Mesothelial cell of epicardium (in vitro differentiated cells): ENCODE measurements around the gene CTBP1. TPM values are rescaled to one million over a fixed set of nuclear protein-coding genes. Genes with fewer than 3 reads are reported as not detected.
A peak's percentile ranks its signal among the peaks of the same experiment; 100 is the strongest.

Experiments
- DNase-seq, 2 experiments: peaks; one replicate each; pipeline ENCODE4 v3.0.0; 2021; ENCODE audit warnings: low spot score in 2 of 2; ENCODE audit not compliant: unreplicated experiment in 2 of 2
- H3K27ac Mint-ChIP-seq: 2 replicates; pipeline ENCODE4 v1.8.0; 2021; ENCODE audit warnings: mixed read lengths
- H3K27me3 Mint-ChIP-seq: 2 replicates; pipeline ENCODE4 v1.8.0; 2021; ENCODE audit warnings: low read depth, mixed read lengths
- H3K36me3 Mint-ChIP-seq: 2 replicates; pipeline ENCODE4 v1.8.0; 2021; ENCODE audit warnings: mixed read lengths
- H3K4me1 Mint-ChIP-seq: 2 replicates; pipeline ENCODE4 v1.8.0; 2021; ENCODE audit warnings: mixed read lengths
- H3K4me3 Mint-ChIP-seq: 2 replicates; pipeline ENCODE4 v1.8.0; 2021; ENCODE audit warnings: mild to moderate bottlenecking, moderate library complexity, mixed read lengths
- H3K9me3 Mint-ChIP-seq: 2 replicates; pipeline ENCODE4 v1.8.0; 2021; ENCODE audit warnings: mixed read lengths
- total RNA-seq: library from RNA; stranded (reverse); gene quantifications from 3 replicates; pipeline ENCODE4 v1.2.1, GENCODE V29; 2021
- TF ChIP-seq, protein P1 (sequence below): fragments of 200-600 bp; sonication (generic); IDR thresholded peaks from one replicate; pipeline ENCODE4 v1.5.0; 2021; ENCODE audit warnings: antibody characterized with exemption; ENCODE audit not compliant: unreplicated experiment

CTBP1 gene
- total RNA-seq, 1 donor from 2014 or later = 194 TPM

DNA sequence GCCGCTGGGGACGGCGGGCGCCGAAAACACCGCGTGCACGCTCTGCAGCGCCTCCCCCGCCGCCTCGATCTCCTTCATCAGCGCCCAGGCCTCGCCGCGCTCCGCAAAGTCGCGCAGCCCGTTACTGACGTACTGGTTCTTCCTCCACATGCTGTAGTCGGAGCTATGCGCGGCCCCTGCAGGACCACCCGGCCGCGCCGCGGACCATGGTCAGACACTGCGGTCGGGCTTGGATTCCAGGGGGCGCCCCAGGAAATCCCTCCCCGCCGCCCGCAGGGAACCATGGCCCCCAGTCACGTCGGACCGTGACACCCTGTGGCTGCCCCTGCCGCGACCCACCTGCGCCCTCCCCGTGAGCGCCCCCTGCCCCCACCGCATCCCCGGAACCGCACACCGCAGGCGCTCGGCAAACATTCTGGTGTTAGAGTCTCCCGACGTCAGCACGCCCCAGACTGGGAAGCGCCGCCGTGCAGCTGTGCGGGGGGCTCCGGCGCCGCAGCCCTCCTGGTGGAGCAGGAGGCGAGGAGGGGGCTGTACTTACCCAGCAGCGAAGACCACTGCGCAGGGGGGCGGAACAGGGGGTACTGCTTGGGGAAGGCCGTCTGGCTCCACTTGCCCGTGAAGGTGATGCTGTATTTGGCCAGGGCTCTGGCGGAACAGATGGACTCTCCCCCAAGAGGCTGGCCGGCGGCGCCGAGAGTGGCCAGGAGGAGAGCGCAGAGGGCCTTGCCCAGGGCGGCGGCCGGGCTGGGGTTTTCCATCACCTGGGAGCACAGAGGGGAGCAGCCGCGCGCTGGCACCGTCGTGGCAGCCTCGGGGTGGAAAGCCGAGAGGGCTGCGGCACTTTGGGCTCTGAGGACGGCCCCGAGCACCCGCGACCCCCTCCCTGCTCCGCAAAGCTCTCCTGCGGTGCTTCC is 77.4 kb downstream of the CTBP1 start:
- peaks cover 85% of the 10 kb centered on the region for H3K27me3 Mint-ChIP-seq
- H3K9me3 Mint-ChIP-seq = no peaks in the 10 kb centered on the region
- peak overlapping the region; percentile 58 for H3K4me3 Mint-ChIP-seq
- TF ChIP-seq, protein P1, sequence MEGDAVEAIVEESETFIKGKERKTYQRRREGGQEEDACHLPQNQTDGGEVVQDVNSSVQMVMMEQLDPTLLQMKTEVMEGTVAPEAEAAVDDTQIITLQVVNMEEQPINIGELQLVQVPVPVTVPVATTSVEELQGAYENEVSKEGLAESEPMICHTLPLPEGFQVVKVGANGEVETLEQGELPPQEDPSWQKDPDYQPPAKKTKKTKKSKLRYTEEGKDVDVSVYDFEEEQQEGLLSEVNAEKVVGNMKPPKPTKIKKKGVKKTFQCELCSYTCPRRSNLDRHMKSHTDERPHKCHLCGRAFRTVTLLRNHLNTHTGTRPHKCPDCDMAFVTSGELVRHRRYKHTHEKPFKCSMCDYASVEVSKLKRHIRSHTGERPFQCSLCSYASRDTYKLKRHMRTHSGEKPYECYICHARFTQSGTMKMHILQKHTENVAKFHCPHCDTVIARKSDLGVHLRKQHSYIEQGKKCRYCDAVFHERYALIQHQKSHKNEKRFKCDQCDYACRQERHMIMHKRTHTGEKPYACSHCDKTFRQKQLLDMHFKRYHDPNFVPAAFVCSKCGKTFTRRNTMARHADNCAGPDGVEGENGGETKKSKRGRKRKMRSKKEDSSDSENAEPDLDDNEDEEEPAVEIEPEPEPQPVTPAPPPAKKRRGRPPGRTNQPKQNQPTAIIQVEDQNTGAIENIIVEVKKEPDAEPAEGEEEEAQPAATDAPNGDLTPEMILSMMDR = no peak
- no peak for DNase-seq
- H3K4me1 Mint-ChIP-seq = peaks cover 11% of the 10 kb centered on the region
- peaks cover 1% of the 10 kb centered on the region for H3K36me3 Mint-ChIP-seq
- H3K27ac Mint-ChIP-seq = no peak overlapping the region

DNA sequence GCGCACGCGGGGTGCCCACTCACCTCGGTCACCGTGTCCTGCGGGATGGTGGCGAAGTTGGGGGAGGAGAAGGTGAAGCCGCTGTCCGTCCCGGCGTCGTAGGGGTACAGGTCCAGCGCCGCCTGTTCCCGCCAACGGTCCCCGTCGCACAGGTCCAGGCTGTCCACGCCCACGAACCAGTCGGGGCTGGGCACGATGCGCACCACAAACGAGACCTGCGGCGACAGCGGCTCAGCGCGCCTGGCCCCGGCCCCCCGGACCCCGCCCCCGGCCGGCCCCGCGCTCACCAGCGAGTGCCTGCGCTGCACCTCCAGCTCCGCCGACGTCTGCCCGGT is 78.0 kb downstream of the CTBP1 start:
- no peaks in the 10 kb centered on the region for H3K9me3 Mint-ChIP-seq
- no peak for DNase-seq
- H3K36me3 Mint-ChIP-seq = peaks cover 1% of the 10 kb centered on the region
- H3K27me3 Mint-ChIP-seq = peaks cover 85% of the 10 kb centered on the region
- TF ChIP-seq, protein P1 = no peak
- H3K4me3 Mint-ChIP-seq = no peak overlapping the region
- H3K4me1 Mint-ChIP-seq = peaks cover 11% of the 10 kb centered on the region
- H3K27ac Mint-ChIP-seq = no peak overlapping the region

DNA sequence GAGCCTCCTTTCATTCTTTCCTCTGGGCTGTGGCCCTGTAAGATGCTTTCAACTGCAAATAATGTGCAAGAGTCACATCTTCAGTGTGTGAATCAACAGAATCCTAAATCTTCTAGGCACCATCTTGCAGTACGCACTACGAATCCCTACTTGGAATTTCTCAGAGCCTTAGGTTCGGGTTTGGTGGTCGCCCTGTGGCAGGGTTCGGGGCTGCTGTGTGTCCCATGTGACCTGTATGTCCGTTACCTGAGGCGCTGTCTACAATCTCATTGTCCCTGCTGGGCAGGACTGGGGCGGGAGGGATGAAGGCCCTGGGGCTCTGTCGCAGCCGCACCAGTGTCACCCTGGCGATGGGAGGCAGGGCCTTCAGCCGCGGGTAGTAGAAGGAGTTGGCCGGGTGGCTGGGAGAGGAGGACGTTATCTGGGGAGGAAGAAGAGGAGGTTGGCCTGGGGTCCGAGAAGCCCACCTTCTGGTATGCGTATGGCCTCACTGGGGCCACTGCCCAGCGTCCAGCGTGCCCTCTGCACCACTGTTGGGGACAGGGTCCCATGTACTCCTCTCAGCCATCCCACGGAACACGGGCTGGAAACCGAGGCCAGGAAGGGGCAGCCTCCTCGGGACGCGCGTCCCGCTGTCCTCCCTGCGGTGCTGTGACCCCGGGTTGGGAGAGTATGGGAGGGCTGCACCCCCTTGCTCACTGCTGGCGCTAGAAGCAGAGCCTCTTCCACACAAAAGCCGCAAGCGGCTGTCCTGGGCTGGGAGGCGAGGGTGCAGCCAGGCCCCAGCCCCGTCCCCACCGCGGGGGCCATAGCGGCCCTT is 78.6 kb downstream of the CTBP1 start:
- Mint-ChIP-seq H3K4me3 (peak overlapping the region; percentile 33), H3K36me3 (peaks cover 1% of the 10 kb centered on the region), H3K27ac (no peak overlapping the region), H3K27me3 (peaks cover 85% of the 10 kb centered on the region), H3K4me1 (peaks cover 11% of the 10 kb centered on the region), H3K9me3 (no peaks in the 10 kb centered on the region)
- TF ChIP-seq, protein P1 = no peak
- no peak for DNase-seq

DNA sequence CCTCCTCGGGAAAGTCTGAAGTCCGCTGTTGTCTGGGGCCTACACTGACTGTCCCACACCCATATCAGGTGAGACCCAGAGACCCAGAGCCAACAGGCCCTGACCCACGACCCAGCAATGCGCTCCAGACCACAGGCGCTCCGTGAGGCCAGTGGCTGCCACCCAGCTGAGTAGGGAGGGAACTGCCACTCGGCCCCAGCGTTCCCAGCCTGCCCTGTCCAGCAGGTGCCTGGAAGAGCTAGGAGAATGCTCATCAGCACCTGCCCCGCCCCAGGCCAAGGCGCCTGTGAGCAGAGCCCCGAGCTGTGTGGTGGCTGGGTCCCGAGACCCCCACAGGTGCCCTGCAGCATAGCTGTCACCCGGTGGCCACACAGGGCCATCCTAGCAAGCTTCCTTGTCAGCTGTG is 79.2 kb downstream of the CTBP1 start:
- peaks cover 11% of the 10 kb centered on the region for H3K4me1 Mint-ChIP-seq
- no peak overlapping the region for H3K27ac Mint-ChIP-seq
- TF ChIP-seq, protein P1 = no peak
- no peak for DNase-seq
- H3K4me3 Mint-ChIP-seq = no peak overlapping the region
- H3K9me3 Mint-ChIP-seq = no peaks in the 10 kb centered on the region
- peaks cover 1% of the 10 kb centered on the region for H3K36me3 Mint-ChIP-seq
- H3K27me3 Mint-ChIP-seq = peaks cover 84% of the 10 kb centered on the region

DNA sequence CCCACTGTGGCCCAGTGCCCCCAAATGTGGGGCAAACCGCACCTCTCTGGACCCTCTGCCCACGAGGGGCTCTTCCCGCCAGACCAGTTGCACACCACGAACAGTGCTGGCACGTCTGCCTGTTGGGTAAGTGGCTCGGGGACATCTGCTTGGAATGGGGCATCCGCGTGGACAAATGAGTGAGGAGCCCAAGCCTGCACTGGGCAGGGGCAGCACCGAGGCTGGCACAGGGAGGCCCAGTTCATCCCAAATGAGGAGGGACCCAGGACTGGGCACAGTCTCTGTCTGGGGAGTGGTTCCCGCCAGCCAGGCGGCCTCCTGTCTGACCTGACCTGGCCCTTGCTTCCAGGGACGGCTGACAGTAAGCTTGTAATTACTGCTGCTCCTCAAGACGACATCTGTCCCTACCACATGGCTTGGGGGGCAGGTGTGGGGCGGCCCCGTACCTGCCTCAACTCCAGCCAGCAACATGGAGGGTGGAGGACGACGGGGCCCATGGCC is 79.7 kb downstream of the CTBP1 start:
- DNase-seq = no peak
- Mint-ChIP-seq H3K36me3 (peaks cover 1% of the 10 kb centered on the region), H3K4me1 (peaks cover 11% of the 10 kb centered on the region), H3K9me3 (no peaks in the 10 kb centered on the region), H3K27ac (no peak overlapping the region), H3K27me3 (peaks cover 81% of the 10 kb centered on the region), H3K4me3 (no peak overlapping the region)
- TF ChIP-seq, protein P1 = no peak
